Cardiac fibroblast (primary cell): ENCODE data around the gene CCDC184.

Experiments used
- DNase-seq, 2 donors: peaks; one replicate each; pipeline versions ENCODE4 v3.0.0 to v3.0.0-alpha.2; 2010; ENCODE audit warnings: low read depth in 2 of 2
- H3K4me3 ChIP-seq, 2 donors: replicated peaks in 1 of 2; 1 replicate in 1 of 2; 2 replicates in 1 of 2; pipeline ENCODE4 v1.5.1; 2011; ENCODE audit warnings: low read depth in 2 of 2, low read length in 2 of 2, mild to moderate bottlenecking in 2 of 2, moderate library complexity in 1 of 2
- TF ChIP-seq, protein P1 (sequence below): IDR thresholded peaks from one replicate; pipeline ENCODE4 v1.5.1; 2011; ENCODE audit warnings: low read depth, mild to moderate bottlenecking, low read length, inconsistent platforms

The CCDC184 gene

GRCh38 chr12:48164451-48164850 lies 19.0 kb upstream of the CCDC184 start:
- TF ChIP-seq, protein P1, sequence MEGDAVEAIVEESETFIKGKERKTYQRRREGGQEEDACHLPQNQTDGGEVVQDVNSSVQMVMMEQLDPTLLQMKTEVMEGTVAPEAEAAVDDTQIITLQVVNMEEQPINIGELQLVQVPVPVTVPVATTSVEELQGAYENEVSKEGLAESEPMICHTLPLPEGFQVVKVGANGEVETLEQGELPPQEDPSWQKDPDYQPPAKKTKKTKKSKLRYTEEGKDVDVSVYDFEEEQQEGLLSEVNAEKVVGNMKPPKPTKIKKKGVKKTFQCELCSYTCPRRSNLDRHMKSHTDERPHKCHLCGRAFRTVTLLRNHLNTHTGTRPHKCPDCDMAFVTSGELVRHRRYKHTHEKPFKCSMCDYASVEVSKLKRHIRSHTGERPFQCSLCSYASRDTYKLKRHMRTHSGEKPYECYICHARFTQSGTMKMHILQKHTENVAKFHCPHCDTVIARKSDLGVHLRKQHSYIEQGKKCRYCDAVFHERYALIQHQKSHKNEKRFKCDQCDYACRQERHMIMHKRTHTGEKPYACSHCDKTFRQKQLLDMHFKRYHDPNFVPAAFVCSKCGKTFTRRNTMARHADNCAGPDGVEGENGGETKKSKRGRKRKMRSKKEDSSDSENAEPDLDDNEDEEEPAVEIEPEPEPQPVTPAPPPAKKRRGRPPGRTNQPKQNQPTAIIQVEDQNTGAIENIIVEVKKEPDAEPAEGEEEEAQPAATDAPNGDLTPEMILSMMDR, result no peak
- no peak for DNase-seq
- no peak overlapping the region for H3K4me3 ChIP-seq

GRCh38 chr12:48165089-48165981 lies 18.1 kb upstream of the CCDC184 start:
- no peak overlapping the region for H3K4me3 ChIP-seq
- peak; percentile 74 to 76 for DNase-seq
- TF ChIP-seq, protein P1, result peak; percentile 89

- no peak for DNase-seq
- TF ChIP-seq, protein P1, result no peak
- H3K4me3 ChIP-seq, result no peak overlapping the region
These were observed 14.4 kb upstream of the CCDC184 start for GRCh38 chr12:48169011-48169410.

DNA sequence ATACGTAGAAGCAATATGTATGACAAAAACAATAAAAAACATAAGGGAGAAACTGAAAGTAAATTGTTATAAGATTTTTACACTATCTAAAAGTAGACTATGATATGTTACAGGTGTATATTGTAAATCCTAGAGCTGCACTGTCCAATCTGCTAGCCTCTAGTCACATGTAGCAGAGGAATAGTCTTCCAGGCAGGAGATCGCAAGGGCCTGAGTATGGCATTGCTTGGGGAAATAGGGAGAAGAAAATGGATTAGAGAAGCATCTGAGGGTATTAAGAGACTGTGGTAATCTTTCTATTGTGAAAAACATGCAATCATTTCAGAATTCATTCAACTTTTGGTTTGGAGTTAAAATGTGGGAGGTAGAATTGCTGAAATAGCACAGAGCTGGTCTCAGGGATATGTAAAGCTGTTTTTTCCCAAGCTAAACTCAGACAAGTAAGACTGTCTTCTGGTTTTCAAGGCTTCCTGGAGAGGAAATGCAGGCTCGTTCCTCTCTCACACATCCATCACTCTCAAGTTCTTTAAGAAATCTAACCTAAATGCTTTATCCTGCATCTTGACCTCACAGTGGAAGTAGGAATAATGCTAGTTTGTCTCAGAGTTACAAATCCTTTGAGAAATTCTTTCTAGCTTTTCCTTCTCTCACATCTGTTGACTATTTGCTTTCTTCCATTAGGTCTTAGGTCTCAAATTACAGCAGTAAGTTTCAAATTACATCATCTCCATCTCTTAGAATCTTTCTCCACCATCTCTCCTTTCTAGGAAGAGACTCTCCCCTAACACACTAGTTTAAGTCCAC lies 7.6 kb upstream of the CCDC184 start:
- DNase-seq, result no peak
- H3K4me3 ChIP-seq, result no peak overlapping the region
- TF ChIP-seq, protein P1, result no peak

DNA sequence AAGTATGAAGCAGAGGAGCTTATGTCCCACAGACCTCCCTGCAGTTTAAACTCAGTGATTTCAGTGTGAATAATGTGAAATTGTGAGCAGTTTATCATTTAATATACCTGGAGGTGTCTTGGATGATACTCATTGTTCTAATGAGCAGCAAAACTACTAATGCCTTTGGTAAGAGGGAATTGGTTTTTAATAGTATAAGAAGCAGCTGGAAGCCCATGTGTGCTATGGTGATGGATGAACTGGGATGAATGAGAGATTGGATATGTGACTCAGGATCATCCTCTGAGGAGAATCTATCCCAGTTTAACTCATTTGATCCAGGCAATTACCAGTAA lies 7.1 kb upstream of the CCDC184 start:
- H3K4me3 ChIP-seq, result no peak overlapping the region
- TF ChIP-seq, protein P1, result no peak
- DNase-seq, result no peak

DNA sequence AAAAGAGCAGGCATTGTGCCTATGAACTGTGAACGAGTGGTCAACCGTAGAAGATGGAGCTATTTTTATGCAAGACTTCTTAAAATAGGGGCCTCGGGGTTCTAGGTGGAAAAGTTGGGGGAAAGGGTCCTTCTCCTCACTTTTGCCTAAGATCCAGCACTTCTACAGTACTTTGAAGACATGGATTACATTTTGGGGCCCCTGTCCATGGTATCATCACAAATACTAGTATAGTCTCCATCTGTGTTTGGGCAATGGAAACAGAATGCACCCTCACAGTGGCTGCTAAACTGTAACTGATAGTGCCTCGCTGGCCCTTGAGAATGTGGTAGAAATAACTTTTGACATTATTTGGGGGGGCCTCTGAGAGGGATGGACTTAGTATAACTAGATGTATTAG lies 5.5 kb upstream of the CCDC184 start:
- TF ChIP-seq, protein P1, result no peak
- no peak overlapping the region for H3K4me3 ChIP-seq
- DNase-seq, result no peak
